Lung (tissue), 12 donors: ENCODE results near the gene CYBC1. TPM values are rescaled to one million over a fixed set of nuclear protein-coding genes. Genes with fewer than 3 reads are reported as not detected.

Experiments used
- ATAC-seq: fragments of 200-7000 bp; cut with Tn5 transposase; one replicate; pipeline ENCODE4 v1.9.1; 2020; ENCODE audit warnings: moderate number of reproducible peaks; ENCODE audit not compliant: insufficient read depth, low FRiP score
- DNase-seq, 3 donors: peaks; one replicate each; pipeline ENCODE4 v3.0.0-alpha.2; 2013 to 2017
- H3K27ac ChIP-seq, 2 donors: one replicate each; pipeline ENCODE4 v1.5.1; 2013; ENCODE audit warnings: mild to moderate bottlenecking in 2 of 2, moderate library complexity in 2 of 2, control low read depth in 1 of 2, inconsistent platforms in 1 of 2, low read depth in 1 of 2, low read length in 1 of 2
- H3K27me3 ChIP-seq, 3 donors: one replicate each; pipeline ENCODE4 v1.5.1; 2013; ENCODE audit warnings: low read length in 2 of 3; ENCODE audit not compliant: control insufficient read depth in 3 of 3, insufficient read depth in 3 of 3
- H3K36me3 ChIP-seq, 4 donors: one replicate each; pipeline ENCODE4 v1.5.1; 2013; ENCODE audit warnings: low read length in 4 of 4, mild to moderate bottlenecking in 1 of 4, moderate library complexity in 1 of 4; ENCODE audit not compliant: control insufficient read depth in 4 of 4, insufficient read depth in 4 of 4
- H3K4me1 ChIP-seq, 5 donors: one replicate each; pipeline ENCODE4 v1.5.1; 2013; ENCODE audit warnings: low read length in 5 of 5, mild to moderate bottlenecking in 2 of 5, moderate library complexity in 1 of 5; ENCODE audit not compliant: control insufficient read depth in 5 of 5, insufficient read depth in 5 of 5
- H3K4me3 ChIP-seq: one replicate; pipeline ENCODE4 v1.5.1; 2013; ENCODE audit warnings: mild to moderate bottlenecking, control low read depth, moderate library complexity
- H3K9ac ChIP-seq, 2 donors: one replicate each; pipeline ENCODE4 v1.5.1; 2013; ENCODE audit warnings: low read length in 2 of 2, control low read depth in 1 of 2; ENCODE audit not compliant: insufficient read depth in 1 of 2
- H3K9me3 ChIP-seq, 4 donors: one replicate each; pipeline ENCODE4 v1.5.1; 2013; ENCODE audit warnings: low read length in 3 of 4, mild to moderate bottlenecking in 1 of 4, moderate library complexity in 1 of 4; ENCODE audit not compliant: control insufficient read depth in 4 of 4, insufficient read depth in 3 of 4
- CTCF ChIP-seq: IDR thresholded peaks from 2 replicates; pipeline ENCODE4 v1.5.1; 2012; ENCODE audit warnings: mild to moderate bottlenecking; ENCODE audit errors: control extremely low read depth, extremely low read depth
- WGBS, 2 donors: extraction: QIAGEN DNeasy Blood & Tissue Kit; methylation state at CpG; one replicate each; pipeline ENCODE4 v1.1.7; 2013; 5-methylcytosine and 5-hydroxymethylcytosine counted together
- polyA plus RNA-seq, 2 donors: library from polyadenylated mRNA; stranded (reverse); fragments of 200-250 nt; gene quantifications; one replicate each; pipeline ENCODE4 v1.2.1, GENCODE V29; 2013
- total RNA-seq, 2 donors: library from RNA; depleted of rRNA in 1 of 2; stranded (reverse); fragments of >200 nt in 1 of 2; gene quantifications; one replicate each; pipeline ENCODE4 v1.2.1, GENCODE V29; 2014 to 2021
- donor health status: control.
- donor health status: control.
- donor health status: Bipolar disorder and iron deficiency.
- donor health status: healthy.
- donor health status: DM: yes; HTN: yes; CAD: no.

CYBC1 gene
- total and polyA plus RNA-seq, 4 donors = 37.4 to 144 (median 92.0) TPM

GRCh38 chr17:82493226-82493781, 42.8 kb upstream of the CYBC1 start:
- Histone ChIP-seq H3K4me1 (peaks cover 0 to 11% (median 0%) of the 10 kb centered on the region in 5 donors), H3K27me3 (no peaks in the 10 kb centered on the region), H3K4me3 (no peak overlapping the region), H3K27ac (no peak overlapping the region), H3K9me3 (no peaks in the 10 kb centered on the region), H3K36me3 (peaks cover 0 to 10% (median 2%) of the 10 kb centered on the region in 4 donors), H3K9ac (no peak overlapping the region)
- DNase-seq (no peak), ATAC-seq (no peak)
- WGBS, 2 donors = 80 to 89% methylated on average over 12 of the region's 12 CpGs
- TF ChIP-seq CTCF = no peak

GRCh38 chr17:82492643-82493225, 42.2 kb upstream of the CYBC1 start:
- Histone ChIP-seq H3K9me3 (no peaks in the 10 kb centered on the region), H3K36me3 (peaks cover 0 to 13% (median 2%) of the 10 kb centered on the region in 4 donors), H3K4me3 (no peak overlapping the region), H3K4me1 (peaks cover 0 to 8% (median 0%) of the 10 kb centered on the region in 5 donors), H3K27me3 (no peaks in the 10 kb centered on the region), H3K27ac (no peak overlapping the region), H3K9ac (no peak overlapping the region)
- WGBS, 2 donors = 85 to 89% methylated on average over 13 of the region's 13 CpGs
- no peak for TF ChIP-seq CTCF
- no peak for ATAC-seq
- no peak for DNase-seq

GRCh38 chr17:82491533-82491932, 41.0 kb upstream of the CYBC1 start:
- Histone ChIP-seq H3K9ac (no peak overlapping the region), H3K4me3 (no peak overlapping the region), H3K9me3 (no peaks in the 10 kb centered on the region), H3K27me3 (no peaks in the 10 kb centered on the region), H3K27ac (no peak overlapping the region), H3K36me3 (peaks cover 0 to 19% (median 6%) of the 10 kb centered on the region in 4 donors), H3K4me1 (peaks cover 0 to 6% (median 0%) of the 10 kb centered on the region in 5 donors)
- ATAC-seq = no peak
- TF ChIP-seq CTCF = no peak
- no peak for DNase-seq
- WGBS, 2 donors = 88 to 94% methylated on average over 15 of the region's 15 CpGs
